GM23248 (cell line): ENCODE data around the gene MPST.

Experiments used
- EZH2 ChIP-seq: fragments of 200-600 bp; sonication (generic); IDR thresholded peaks from 2 replicates; pipeline ENCODE4 v1.6.1; 2018; ENCODE audit warnings: antibody characterized with exemption, mild to moderate bottlenecking; ENCODE audit not compliant: insufficient read depth, poor library complexity, severe bottlenecking
- EZH2phosphoT487 ChIP-seq: fragments of 200-600 bp; sonication (generic); IDR thresholded peaks from 2 replicates; pipeline ENCODE4 v1.6.1; 2018; ENCODE audit warnings: antibody characterized with exemption, moderate library complexity, mild to moderate bottlenecking, low read depth; ENCODE audit not compliant: insufficient read depth

GRCh38 chr22:37036655-37037377, 17.3 kb downstream of the MPST start:
- no peak for TF ChIP-seq EZH2phosphoT487
- TF ChIP-seq EZH2, result no peak
